HL-60 (cell line): ENCODE data around the gene DSE.

Experiments
- DNase-seq, 2 experiments: peaks; one replicate each; pipeline ENCODE4 v3.0.0-alpha.2; 2010 to 2020; ENCODE audit warnings: low read depth in 1 of 2, low spot score in 1 of 2
- H3K27ac ChIP-seq: fragments of 250-450 bp; sonication (Bioruptor Pico); replicated peaks from 2 replicates; pipeline ENCODE4 v1.5.1; 2020; ENCODE audit warnings: mild to moderate bottlenecking, moderate library complexity
- H3K27me3 ChIP-seq: fragments of 250-450 bp; sonication (Bioruptor Pico); 2 replicates; pipeline ENCODE4 v1.5.1; 2021; ENCODE audit warnings: mild to moderate bottlenecking, moderate library complexity; ENCODE audit not compliant: insufficient read depth, poor library complexity, severe bottlenecking
- H3K4me3 ChIP-seq: replicated peaks from 2 replicates; pipeline ENCODE4 v1.5.1; 2011; ENCODE audit warnings: mild to moderate bottlenecking, control low read depth, low read length; ENCODE audit not compliant: insufficient read depth
- GABPA ChIP-seq: IDR thresholded peaks from 2 replicates; pipeline ENCODE4 v1.6.1; 2012; ENCODE audit warnings: low read depth
- POLR2AphosphoS5 ChIP-seq: IDR thresholded peaks from 2 replicates; pipeline ENCODE4 v1.6.1; 2012; ENCODE audit warnings: low read depth
- REST ChIP-seq: IDR thresholded peaks from 2 replicates; pipeline ENCODE4 v1.6.1; 2012; ENCODE audit warnings: low read depth; ENCODE audit not compliant: insufficient replicate concordance
- SPI1 ChIP-seq: IDR thresholded peaks from 2 replicates; pipeline ENCODE4 v1.6.1; 2012; ENCODE audit warnings: low read depth, mild to moderate bottlenecking, borderline replicate concordance
- TF ChIP-seq, protein P1 (sequence below): IDR thresholded peaks from one replicate; pipeline ENCODE4 v1.5.1; 2011; ENCODE audit warnings: low read length, control low read depth, inconsistent platforms; ENCODE audit not compliant: insufficient read depth

Gene DSE

DNA sequence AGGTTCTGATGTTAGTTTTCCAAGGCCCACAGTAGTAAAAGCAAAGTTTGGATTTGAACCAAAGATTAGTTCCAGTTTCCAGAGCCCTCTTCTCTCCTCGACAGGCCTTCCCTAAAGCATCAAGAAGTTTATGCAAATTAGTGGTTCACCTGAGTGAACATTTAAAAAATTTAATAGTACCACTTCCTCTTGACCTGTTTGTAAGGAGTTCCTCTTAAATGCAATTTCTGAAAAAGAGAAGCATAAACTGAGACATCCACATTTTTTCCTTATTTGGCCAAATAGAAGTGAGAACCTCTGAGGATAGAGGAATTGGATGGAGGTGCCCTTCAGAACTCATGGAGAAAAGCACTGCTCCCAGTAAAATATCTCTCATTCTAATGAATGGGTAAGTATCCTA, 1.2 kb upstream of the DSE start:
- TF ChIP-seq, protein P1, sequence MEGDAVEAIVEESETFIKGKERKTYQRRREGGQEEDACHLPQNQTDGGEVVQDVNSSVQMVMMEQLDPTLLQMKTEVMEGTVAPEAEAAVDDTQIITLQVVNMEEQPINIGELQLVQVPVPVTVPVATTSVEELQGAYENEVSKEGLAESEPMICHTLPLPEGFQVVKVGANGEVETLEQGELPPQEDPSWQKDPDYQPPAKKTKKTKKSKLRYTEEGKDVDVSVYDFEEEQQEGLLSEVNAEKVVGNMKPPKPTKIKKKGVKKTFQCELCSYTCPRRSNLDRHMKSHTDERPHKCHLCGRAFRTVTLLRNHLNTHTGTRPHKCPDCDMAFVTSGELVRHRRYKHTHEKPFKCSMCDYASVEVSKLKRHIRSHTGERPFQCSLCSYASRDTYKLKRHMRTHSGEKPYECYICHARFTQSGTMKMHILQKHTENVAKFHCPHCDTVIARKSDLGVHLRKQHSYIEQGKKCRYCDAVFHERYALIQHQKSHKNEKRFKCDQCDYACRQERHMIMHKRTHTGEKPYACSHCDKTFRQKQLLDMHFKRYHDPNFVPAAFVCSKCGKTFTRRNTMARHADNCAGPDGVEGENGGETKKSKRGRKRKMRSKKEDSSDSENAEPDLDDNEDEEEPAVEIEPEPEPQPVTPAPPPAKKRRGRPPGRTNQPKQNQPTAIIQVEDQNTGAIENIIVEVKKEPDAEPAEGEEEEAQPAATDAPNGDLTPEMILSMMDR = no peak
- peak; percentile 88 for TF ChIP-seq SPI1
- TF ChIP-seq GABPA = no peak
- TF ChIP-seq POLR2AphosphoS5 = no peak
- TF ChIP-seq REST = no peak
- DNase-seq = peak in 1 of 2 experiments; percentile 2
- H3K27me3 ChIP-seq = no peaks in the 10 kb centered on the region
- H3K4me3 ChIP-seq = no peak overlapping the region
- H3K27ac ChIP-seq = no peak overlapping the region

DNA sequence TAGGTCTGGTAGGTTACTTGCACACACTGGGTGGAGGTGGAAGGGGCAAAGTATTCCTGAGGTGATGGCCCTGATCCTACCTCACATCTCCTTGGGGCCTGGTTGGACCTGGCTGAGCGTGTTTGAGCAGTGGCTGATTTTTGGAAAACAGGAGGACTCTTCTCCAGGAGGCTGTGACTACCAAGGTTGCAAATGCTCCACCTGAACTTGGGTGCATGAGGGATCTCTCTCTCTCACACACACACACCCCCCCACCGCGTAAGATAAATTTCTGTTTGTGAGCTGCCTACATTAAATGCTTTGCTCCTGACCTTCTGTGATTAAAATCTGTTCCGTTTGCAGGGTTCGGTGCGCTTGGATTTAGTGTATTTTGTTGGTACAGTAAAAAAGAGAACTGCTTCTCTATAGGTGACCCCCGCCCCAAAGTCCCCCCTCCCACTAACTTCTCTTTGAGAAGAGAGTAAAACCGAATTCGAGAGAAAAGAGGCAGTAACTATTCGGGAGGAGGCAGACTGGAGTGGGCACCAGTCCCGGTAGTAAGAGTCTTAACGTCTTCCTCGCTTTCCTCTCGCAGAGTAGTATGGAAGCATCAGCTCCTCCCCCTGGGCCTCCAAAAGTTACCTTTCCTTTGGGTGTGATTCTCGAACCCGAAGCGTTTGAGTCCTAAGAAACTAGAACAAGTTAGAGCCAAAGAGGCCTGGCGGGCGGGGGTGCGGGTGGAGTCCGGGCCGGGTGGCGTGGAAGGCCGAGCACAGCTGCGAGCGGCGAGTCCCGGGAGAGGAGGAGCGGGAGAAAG, 585 bp upstream of the DSE start:
- Histone ChIP-seq H3K27me3 (no peaks in the 10 kb centered on the region), H3K27ac (no peak overlapping the region), H3K4me3 (peak overlapping the region; percentile 62)
- TF ChIP-seq, protein P1 = no peak
- TF ChIP-seq REST (no peak), POLR2AphosphoS5 (no peak), SPI1 (no peak), GABPA (no peak)
- peak in 1 of 2 experiments; percentile 6 for DNase-seq

DNA sequence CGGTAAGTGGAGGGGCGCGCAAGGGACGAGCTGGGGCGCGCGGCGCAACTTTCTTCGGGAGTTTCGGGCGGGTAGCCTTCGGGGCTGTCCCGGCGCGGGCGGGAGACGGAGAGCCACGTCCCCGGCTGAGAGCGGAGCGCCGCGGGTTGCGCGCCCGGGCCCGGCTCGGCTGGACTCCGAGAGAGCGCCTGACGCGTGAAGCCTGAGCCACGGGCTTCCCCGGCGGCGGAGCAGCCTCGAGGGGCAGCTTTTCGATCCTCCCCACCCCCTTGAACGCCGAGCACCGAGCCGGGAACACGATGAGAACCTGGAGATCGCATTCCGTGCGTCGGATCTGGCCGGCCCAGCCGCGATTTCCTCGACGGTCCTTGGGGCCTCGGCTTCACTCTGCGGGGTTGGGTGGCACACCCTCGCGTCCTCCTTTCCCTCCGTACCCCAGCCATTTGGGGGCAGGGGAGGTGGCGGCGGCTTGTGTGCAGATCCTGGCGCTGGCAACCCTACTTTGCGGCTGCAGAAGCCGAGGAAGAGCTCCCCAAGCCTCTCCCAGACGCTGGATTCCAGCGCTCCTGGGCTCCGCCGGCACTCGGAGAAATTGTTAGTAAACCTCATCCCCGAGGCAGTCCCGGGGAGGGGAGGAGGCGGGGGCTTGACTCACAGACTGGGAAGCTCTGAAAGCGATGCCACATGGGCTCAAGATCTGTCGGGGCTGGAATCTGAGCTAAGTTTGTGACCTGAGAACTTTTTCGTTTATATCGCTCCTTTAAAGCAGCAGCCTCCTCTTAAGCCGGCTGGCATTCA, 572 bp downstream of the DSE start:
- Histone ChIP-seq H3K4me3 (peak overlapping the region; percentile 62), H3K27ac (no peak overlapping the region), H3K27me3 (no peaks in the 10 kb centered on the region)
- TF ChIP-seq, protein P1 = no peak
- TF ChIP-seq GABPA = no peak
- no peak for TF ChIP-seq POLR2AphosphoS5
- TF ChIP-seq REST = no peak
- no peak for TF ChIP-seq SPI1
- DNase-seq = peak in 1 of 2 experiments; percentile 28
